Activated CD4-positive, alpha-beta T cell treated with anti-CD3 and anti-CD28 coated beads, Interleukin-2, amount 50 U/mL, for 24 hours (primary cell): ENCODE results near the gene IFNA13.
"Not testable (repeated sequence)": the region's sequence is repeated elsewhere in the genome, so short reads cannot be mapped to it uniquely, and the experiment has no call there.

ENCODE experiments used
- DNase-seq, 2 donors: peaks; one replicate each; pipeline ENCODE4 v3.0.0-alpha.2; 2020; ENCODE audit warnings: low read depth in 1 of 2, low spot score in 1 of 2

The IFNA13 gene

GRCh38 chr9:21367957-21368356 lies at the start of gene IFNA13:
TSS of gene IFNA13 (minus strand) at chr9:21368057. CDS start at chr9:21368010, 47 bp downstream.
- no peak for DNase-seq

- DNase-seq: no peak
Observed at GRCh38 chr9:21415493-21416267, 47.8 kb upstream of the IFNA13 start.

- no peak for DNase-seq
Observed at GRCh38 chr9:21414220-21414940, 46.5 kb upstream of the IFNA13 start.

GRCh38 chr9:21413624-21414023 lies 45.8 kb upstream of the IFNA13 start:
- DNase-seq: no peak

- no peak for DNase-seq
Observed at GRCh38 chr9:21413151-21413550, 45.3 kb upstream of the IFNA13 start.

- no peak for DNase-seq
Observed at GRCh38 chr9:21412107-21412506, 44.2 kb upstream of the IFNA13 start.

GRCh38 chr9:21408817-21409216 lies 41.0 kb upstream of the IFNA13 start, which contains the start of gene IFNA8:
TSS of gene IFNA8 (plus strand) at chr9:21409117. CDS start at chr9:21409177, 60 bp downstream.
- no peak for DNase-seq

GRCh38 chr9:21404146-21404545 lies 36.3 kb upstream of the IFNA13 start:
- DNase-seq: no peak

- DNase-seq: no peak
Observed at GRCh38 chr9:21402386-21403251, 34.8 kb upstream of the IFNA13 start.

- no peak for DNase-seq
Observed at GRCh38 chr9:21399956-21400355, 32.1 kb upstream of the IFNA13 start.

GRCh38 chr9:21398955-21399489 lies 31.2 kb upstream of the IFNA13 start:
- DNase-seq: no peak

GRCh38 chr9:21395778-21396717 lies 28.2 kb upstream of the IFNA13 start:
- peak; percentile 25 to 40 for DNase-seq

GRCh38 chr9:21392270-21392669 lies 24.4 kb upstream of the IFNA13 start:
- DNase-seq: no peak

GRCh38 chr9:21385131-21385670 lies 17.3 kb upstream of the IFNA13 start, which contains the start of gene IFNA2:
TSS of gene IFNA2 (minus strand) at chr9:21385398. CDS start at chr9:21385329, 69 bp downstream.
- DNase-seq: no peak

GRCh38 chr9:21383627-21384026 lies 15.8 kb upstream of the IFNA13 start:
- no peak for DNase-seq

GRCh38 chr9:21381448-21382339 lies 13.8 kb upstream of the IFNA13 start:
- DNase-seq: no peak

- DNase-seq: not testable (repeated sequence)
Observed at GRCh38 chr9:21371467-21371866, 3.6 kb upstream of the IFNA13 start.

GRCh38 chr9:21367169-21367568 lies 688 bp downstream of the IFNA13 start:
- DNase-seq: not testable (repeated sequence)

- no peak for DNase-seq
Observed at GRCh38 chr9:21362287-21362686, 5.6 kb downstream of the IFNA13 start.
